ENCODE results near the gene ABHD2.
A peak's percentile ranks its signal among the peaks of the same experiment; 100 is the strongest.
"Not testable (repeated sequence)": the region's sequence is repeated elsewhere in the genome, so short reads cannot be mapped to it uniquely, and the experiment has no call there.

Gene ABHD2

GRCh38 chr15:89243046-89243690, 154.9 kb downstream of the ABHD2 start:
- no peak for DNase-seq

- peak; percentile 86 for DNase-seq
Measured at GRCh38 chr15:89243691-89244573, 155.7 kb downstream of the ABHD2 start, which contains the start of gene FANCI. Gene FANCI, plus strand, starts transcription at chr15:89243979. Its CDS starts 3,669 bp downstream, at chr15:89247648.

- DNase-seq: peak; percentile 25
Measured at GRCh38 chr15:89244574-89244903, 156.3 kb downstream of the ABHD2 start.

- DNase-seq: no peak
Measured at GRCh38 chr15:89247446-89247845, 159.2 kb downstream of the ABHD2 start.

GRCh38 chr15:89248584-89248983, 160.3 kb downstream of the ABHD2 start:
- DNase-seq: no peak

- DNase-seq: not testable (repeated sequence)
Measured at GRCh38 chr15:89250142-89250541, 161.9 kb downstream of the ABHD2 start.
